ENCODE measurements around the gene LHPP.

DNA sequence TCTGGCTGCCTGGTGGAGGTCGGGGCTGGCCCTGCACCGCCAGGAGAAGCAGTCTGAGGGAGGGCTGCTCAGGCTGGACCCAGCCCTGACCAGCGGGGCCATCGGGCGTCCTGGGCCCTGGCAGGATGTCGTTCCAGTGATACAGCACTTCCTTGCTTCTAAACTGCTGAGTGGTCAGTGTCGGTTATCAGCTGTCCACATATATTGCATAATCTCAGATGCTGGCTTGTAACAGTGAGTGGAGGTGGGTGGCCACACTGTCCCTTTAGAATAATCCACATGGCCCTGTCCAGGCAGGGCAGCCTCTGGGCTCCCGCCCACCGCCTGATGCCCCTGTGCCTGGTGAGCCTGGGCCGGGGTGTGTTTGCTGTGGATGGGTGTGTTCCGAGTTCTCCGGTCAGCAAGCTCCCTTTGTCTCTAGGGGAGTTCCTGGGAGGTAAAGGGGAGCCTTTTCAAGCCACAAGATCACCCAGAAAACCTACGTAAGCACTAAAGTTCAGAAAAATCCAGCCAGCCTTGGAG is 86.1 kb downstream of the LHPP start:
- TF ChIP-seq ZFP3 (CRISPR knock-in tag; IDR thresholded peaks at IDR 0.05), result no peak
- no peak for TF ChIP-seq RARB (CRISPR knock-in tag; IDR thresholded peaks at IDR 0.05)
- TF ChIP-seq, protein P1, sequence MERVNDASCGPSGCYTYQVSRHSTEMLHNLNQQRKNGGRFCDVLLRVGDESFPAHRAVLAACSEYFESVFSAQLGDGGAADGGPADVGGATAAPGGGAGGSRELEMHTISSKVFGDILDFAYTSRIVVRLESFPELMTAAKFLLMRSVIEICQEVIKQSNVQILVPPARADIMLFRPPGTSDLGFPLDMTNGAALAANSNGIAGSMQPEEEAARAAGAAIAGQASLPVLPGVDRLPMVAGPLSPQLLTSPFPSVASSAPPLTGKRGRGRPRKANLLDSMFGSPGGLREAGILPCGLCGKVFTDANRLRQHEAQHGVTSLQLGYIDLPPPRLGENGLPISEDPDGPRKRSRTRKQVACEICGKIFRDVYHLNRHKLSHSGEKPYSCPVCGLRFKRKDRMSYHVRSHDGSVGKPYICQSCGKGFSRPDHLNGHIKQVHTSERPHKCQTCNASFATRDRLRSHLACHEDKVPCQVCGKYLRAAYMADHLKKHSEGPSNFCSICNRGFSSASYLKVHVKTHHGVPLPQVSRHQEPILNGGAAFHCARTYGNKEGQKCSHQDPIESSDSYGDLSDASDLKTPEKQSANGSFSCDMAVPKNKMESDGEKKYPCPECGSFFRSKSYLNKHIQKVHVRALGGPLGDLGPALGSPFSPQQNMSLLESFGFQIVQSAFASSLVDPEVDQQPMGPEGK (CRISPR knock-in tag; IDR thresholded peaks at IDR 0.05; ENCODE audit: borderline replicate concordance), result no peak
- TF ChIP-seq, protein P2, sequence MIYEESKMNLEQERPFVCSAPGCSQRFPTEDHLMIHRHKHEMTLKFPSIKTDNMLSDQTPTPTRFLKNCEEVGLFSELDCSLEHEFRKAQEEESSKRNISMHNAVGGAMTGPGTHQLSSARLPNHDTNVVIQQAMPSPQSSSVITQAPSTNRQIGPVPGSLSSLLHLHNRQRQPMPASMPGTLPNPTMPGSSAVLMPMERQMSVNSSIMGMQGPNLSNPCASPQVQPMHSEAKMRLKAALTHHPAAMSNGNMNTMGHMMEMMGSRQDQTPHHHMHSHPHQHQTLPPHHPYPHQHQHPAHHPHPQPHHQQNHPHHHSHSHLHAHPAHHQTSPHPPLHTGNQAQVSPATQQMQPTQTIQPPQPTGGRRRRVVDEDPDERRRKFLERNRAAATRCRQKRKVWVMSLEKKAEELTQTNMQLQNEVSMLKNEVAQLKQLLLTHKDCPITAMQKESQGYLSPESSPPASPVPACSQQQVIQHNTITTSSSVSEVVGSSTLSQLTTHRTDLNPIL (CRISPR knock-in tag; IDR thresholded peaks at IDR 0.05; ENCODE audit: low read depth), result no peak
- no peak for TF ChIP-seq ARNTL (CRISPR knock-in tag; IDR thresholded peaks at IDR 0.05; ENCODE audit: borderline replicate concordance, low read depth)
- TF ChIP-seq PPARA (CRISPR knock-in tag; IDR thresholded peaks at IDR 0.05; ENCODE audit: borderline replicate concordance), result no peak
- no peak for TF ChIP-seq BACH2 (CRISPR knock-in tag; IDR thresholded peaks at IDR 0.05; ENCODE audit: borderline replicate concordance)
- no peak for TF ChIP-seq ZFP30 (CRISPR knock-in tag; IDR thresholded peaks at IDR 0.05)

Measured in SK-N-SH treated with all-trans-retinoic acid at 6 μM for 48 hours (cell line).